Stimulated activated CD8-positive, alpha-beta memory T cell treated with anti-CD3 and anti-CD28 coated beads, Interleukin-7, amount 100 ng/mL, for 1 hour (primary cell): ENCODE data around the gene NBPF14.
"Not testable (repeated sequence)": the region's sequence is repeated elsewhere in the genome, so short reads cannot be mapped to it uniquely, and the experiment has no call there.

Source experiments
- DNase-seq, 2 donors: peaks; one replicate each; pipeline ENCODE4 v3.0.0-alpha.2; 2020; ENCODE audit warnings: low read depth in 2 of 2

NBPF14 gene

GRCh38 chr1:148595911-148596310 lies at the start of gene NBPF14:
Gene NBPF14, minus strand, starts transcription at chr1:148596011. Its CDS starts 294 bp downstream, at chr1:148595717.
- DNase-seq = not testable (repeated sequence)

- DNase-seq = not testable (repeated sequence)
These were observed 29.6 kb upstream of the NBPF14 start for GRCh38 chr1:148625451-148625850.

- not testable (repeated sequence) for DNase-seq
These were observed 22.4 kb upstream of the NBPF14 start for GRCh38 chr1:148618216-148618615.

- DNase-seq = not testable (repeated sequence)
These were observed 9.5 kb upstream of the NBPF14 start for GRCh38 chr1:148605266-148605665.

- not testable (repeated sequence) for DNase-seq
These were observed 451 bp downstream of the NBPF14 start for GRCh38 chr1:148595360-148595759.

- not testable (repeated sequence) for DNase-seq
These were observed 4.7 kb downstream of the NBPF14 start for GRCh38 chr1:148591098-148591497.

- not testable (repeated sequence) for DNase-seq
These were observed 63.7 kb downstream of the NBPF14 start for GRCh38 chr1:148532158-148532557.

GRCh38 chr1:148529101-148529567 lies 66.7 kb downstream of the NBPF14 start:
- DNase-seq = peak; percentile 26 to 41

- not testable (repeated sequence) for DNase-seq
These were observed 67.2 kb downstream of the NBPF14 start for GRCh38 chr1:148528591-148528990.

GRCh38 chr1:148526587-148526986 lies 69.2 kb downstream of the NBPF14 start:
- not testable (repeated sequence) for DNase-seq

- DNase-seq = not testable (repeated sequence)
These were observed 72.3 kb downstream of the NBPF14 start for GRCh38 chr1:148523205-148524144.

- peak; percentile 74 to 76 for DNase-seq
These were observed 73.1 kb downstream of the NBPF14 start for GRCh38 chr1:148522561-148523204.

GRCh38 chr1:148522072-148522471 lies 73.7 kb downstream of the NBPF14 start:
- DNase-seq = peak; percentile 55 to 61

- not testable (repeated sequence) for DNase-seq
These were observed 81.5 kb downstream of the NBPF14 start for GRCh38 chr1:148514310-148514709.

GRCh38 chr1:148512571-148513184 lies 83.1 kb downstream of the NBPF14 start:
- not testable (repeated sequence) for DNase-seq

GRCh38 chr1:148493933-148494332 lies 101.9 kb downstream of the NBPF14 start:
- not testable (repeated sequence) for DNase-seq

- DNase-seq = not testable (repeated sequence)
These were observed 112.8 kb downstream of the NBPF14 start, which contains the start of gene PPIAL4G for GRCh38 chr1:148483029-148483428. Gene PPIAL4G, minus strand, starts transcription at chr1:148483302. Its CDS starts 50 bp downstream, at chr1:148483252.
